Endometrial microvascular endothelial cells (primary cell): ENCODE results near the gene FOSL2. TPM values are rescaled to one million over a fixed set of nuclear protein-coding genes. Genes with fewer than 3 reads are reported as not detected.
"Not testable (repeated sequence)": the region's sequence is repeated elsewhere in the genome, so short reads cannot be mapped to it uniquely, and the experiment has no call there.

ENCODE experiments used
- in situ Hi-C: cut with HindIII; loops from 2 replicates; pipeline ENCODE4 v1.10.0; 2017; ENCODE audit warnings: low sequenced_read_pairs, low pct_unique_long_range_greater_than_20kb; ENCODE audit errors: inconsistent ontology term
- total RNA-seq: library from RNA; depleted of rRNA; stranded (reverse); fragments of >200 nt; gene quantifications from one replicate; pipeline ENCODE4 v1.2.3, GENCODE V29; 2015; ENCODE audit errors: inconsistent ontology term

The FOSL2 gene
- total RNA-seq, 1 donor from 2014 or later, result 70.6 TPM

GRCh38 chr2:28368357-28368798 is 24.3 kb upstream of the FOSL2 start:
- in situ Hi-C loops, result no loop called here

DNA sequence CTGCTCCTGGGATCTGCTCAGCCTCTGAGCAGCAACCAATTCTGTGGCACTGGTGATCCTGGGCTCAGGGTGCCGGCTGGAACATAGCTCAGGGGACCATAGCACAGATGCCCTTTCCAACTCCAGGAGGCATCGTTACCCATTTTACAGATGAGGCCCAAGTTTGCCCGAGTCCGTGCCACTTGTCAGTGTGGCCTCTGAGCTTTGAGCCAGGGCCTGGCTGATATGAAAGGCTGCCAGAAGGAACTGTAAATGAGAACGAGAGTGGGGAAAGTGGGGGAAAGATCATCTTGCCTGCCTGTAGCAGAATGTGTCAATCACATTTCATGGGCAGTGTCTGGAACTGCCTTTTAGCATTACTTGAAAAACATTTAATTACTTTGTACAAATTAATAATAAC is 23.3 kb upstream of the FOSL2 start:
- in situ Hi-C loops, result no loop called here

DNA sequence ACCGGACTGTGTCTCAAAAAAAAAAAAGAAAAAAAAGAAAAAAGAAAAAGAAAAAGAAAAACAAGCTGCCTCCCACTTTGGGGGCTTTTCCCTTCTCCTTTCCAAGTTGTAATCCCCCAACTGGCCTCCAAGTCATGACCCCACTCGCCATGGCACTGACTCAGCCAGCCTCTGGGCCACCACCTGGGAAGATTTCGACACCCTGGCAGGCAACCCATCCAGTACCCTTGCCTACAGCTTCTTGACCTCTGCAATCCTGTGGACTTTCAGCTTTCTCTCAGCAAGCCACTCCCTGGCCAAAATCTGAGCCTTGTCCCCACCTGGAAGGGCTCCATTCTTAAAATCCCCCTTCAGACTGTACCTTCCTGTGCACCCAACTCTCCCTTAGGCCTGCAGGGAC is 22.3 kb upstream of the FOSL2 start:
- in situ Hi-C loops, result no loop called here

DNA sequence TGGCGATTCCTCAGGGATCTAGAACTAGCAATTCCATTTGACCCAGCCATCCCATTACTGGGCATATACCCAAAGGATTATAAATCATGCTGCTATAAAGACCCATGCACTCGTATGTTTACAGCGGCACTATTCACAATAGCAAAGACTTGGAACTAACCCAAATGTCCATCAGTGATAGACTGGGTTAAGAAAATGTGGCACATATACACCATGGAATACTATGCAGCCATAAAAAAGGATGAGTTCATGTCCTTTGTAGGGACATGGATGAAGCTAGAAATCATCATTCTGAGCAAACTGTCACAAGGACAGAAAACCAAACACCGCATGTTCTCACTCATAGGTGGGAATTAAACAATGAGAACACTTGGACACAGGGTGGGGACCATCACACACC is 20.9 kb upstream of the FOSL2 start:
- in situ Hi-C loops, result not testable (repeated sequence)

DNA sequence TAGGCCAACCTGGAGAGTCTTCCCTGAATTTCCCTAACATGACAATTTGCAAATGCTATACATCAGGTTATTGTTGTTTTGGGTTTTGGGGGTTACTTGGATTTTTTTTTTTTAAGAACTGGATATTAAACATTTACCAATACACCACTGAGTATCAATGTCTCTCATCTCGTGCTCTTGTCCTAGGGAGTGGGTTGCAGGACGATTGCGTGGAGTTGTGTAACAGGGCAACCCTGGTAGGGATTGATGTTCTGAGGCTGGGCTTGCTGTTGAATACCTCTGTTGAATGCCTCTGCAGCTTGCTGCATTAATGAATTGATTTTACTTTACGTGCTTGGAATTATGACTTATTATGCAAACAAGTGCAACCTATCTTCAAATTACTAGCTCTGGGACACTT is 18.8 kb upstream of the FOSL2 start:
- in situ Hi-C loops, result no loop called here

- in situ Hi-C loops, result no loop called here
Measured at GRCh38 chr2:28374331-28374730, 18.3 kb upstream of the FOSL2 start.

GRCh38 chr2:28375236-28375635 is 17.4 kb upstream of the FOSL2 start:
- in situ Hi-C loops, result no loop called here

GRCh38 chr2:28375742-28376631 is 16.7 kb upstream of the FOSL2 start:
- in situ Hi-C loops, result no loop called here

DNA sequence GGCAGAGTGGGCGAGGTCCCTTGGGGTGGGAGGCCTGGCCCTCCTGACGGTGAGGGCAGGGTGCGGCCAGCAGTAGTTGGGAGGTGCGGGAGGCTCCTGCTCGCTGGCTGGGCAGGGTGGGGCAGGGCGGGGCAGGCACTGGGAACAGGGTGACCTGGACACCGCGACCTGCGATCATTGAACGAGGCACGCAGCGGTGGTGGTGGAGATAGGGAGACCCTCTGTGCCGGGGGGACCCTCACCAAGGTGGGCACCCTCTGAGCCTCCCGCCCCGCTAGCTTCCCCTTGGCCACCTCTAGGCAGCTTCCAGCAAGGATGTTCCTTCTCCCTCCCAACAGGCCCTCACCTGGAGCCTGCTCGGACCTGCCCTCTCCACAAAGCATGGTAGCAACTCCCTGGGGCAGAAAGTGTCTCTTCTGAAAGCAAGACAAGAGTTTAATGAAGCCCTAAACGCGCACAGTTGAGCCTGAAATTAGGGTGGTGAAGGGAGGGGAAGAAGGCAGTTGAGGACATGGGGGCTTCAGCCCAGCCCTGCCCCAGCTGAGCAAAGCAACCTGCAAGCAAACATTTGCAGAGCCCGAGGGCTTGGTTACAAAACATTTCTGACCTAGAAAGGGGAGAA is 15.4 kb upstream of the FOSL2 start:
- in situ Hi-C loops, result no loop called here

DNA sequence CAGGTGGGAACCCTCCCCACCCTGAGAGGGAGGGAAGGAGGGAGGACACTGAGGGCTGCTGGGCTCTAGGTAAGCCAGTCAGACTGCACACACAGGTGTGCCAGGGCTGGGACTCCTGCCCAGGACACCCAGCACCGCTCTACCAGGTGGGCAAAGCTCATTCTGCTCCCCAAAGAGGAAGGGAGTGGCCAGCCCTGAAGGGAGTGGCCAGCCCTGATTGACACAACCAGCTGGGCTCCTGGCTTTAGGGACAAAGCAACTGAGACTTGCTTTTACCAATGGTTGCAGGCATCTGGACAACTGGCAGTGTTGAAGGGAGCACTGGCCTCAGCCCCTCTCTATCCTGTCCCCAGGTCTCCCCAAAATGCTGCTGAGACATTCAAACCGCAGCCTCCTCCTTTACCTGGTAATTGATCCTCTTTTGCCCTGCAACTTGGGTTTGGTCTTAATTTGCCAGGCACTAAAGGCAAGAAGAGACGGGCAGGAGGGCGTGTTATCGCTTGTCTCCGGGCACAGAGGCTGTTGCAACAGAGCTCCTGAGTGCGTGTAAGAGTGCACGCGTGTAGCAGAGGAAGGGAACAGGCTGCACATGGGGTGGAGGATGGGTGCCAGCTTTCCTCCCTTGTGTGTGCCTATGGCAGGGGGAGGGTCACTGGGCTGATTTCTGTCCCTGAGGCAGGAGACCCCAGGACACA is 14.5 kb upstream of the FOSL2 start:
- in situ Hi-C loops, result no loop called here

DNA sequence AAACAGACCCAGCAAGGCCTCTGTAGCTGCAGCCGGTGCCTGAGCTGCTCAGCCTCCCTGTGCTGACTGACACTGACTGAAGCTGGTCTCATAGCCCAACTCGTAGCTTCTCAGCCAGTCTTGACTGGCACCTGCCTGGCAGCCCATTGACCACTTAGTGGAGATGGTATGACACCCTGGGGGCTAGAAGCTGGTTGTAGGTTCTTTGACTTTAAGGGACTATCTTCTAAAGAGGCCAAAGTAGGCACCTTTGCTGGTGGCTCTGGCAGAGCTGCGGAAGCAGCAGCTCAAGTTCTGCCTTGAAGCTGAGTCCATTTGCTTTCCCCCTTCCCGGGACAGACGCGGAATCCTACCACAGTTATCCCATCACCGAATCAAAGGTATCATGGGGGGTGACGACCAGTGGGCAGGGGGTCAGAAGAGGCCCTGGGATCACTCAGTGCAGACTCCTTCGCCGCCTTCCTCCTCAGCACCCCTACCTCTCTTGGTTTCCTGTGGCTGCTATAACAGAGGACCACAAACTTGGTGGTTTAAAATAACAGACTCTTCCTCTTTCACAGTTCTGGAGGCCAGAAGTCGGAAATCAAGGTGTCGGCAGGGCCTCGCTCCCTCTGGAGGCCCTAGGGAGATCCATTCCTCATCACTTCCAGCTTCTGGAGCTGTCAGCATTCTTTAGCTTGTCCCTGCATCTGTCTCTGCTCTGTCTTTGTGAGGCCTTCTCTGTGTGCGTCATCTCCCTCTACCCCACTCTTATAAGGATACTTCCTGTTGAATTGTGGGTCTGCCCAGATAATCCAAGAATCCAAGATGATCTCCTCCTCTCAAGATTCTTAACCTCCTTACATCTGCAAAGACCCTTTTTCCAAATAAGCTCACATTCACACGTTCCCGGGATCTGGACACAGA is 13.7 kb upstream of the FOSL2 start:
- in situ Hi-C loops, result no loop called here

DNA sequence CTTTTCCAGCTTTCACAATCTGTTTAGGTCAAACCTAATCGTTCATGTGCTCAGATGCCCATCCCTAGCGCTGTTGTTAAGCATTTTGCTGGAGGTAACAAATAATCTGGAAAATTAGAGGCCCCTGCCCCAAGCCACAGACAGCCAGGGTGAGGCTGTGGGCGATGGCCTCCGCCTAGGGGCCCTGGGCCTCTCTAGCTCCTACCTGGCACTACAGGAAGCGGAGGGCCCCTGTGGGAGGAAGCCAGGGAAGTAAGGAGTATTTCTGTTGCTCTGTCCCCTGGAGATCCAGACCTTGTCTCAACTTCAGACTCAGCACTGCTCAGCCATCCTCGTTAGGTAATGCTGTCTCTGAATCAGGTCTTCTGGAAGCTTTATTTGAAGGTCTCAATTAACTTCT is 12.4 kb upstream of the FOSL2 start:
- in situ Hi-C loops, result no loop called here

GRCh38 chr2:28381225-28382180 is 11.2 kb upstream of the FOSL2 start:
- in situ Hi-C loops, result no loop called here

GRCh38 chr2:28382755-28383154 is 9.9 kb upstream of the FOSL2 start:
- in situ Hi-C loops, result no loop called here

DNA sequence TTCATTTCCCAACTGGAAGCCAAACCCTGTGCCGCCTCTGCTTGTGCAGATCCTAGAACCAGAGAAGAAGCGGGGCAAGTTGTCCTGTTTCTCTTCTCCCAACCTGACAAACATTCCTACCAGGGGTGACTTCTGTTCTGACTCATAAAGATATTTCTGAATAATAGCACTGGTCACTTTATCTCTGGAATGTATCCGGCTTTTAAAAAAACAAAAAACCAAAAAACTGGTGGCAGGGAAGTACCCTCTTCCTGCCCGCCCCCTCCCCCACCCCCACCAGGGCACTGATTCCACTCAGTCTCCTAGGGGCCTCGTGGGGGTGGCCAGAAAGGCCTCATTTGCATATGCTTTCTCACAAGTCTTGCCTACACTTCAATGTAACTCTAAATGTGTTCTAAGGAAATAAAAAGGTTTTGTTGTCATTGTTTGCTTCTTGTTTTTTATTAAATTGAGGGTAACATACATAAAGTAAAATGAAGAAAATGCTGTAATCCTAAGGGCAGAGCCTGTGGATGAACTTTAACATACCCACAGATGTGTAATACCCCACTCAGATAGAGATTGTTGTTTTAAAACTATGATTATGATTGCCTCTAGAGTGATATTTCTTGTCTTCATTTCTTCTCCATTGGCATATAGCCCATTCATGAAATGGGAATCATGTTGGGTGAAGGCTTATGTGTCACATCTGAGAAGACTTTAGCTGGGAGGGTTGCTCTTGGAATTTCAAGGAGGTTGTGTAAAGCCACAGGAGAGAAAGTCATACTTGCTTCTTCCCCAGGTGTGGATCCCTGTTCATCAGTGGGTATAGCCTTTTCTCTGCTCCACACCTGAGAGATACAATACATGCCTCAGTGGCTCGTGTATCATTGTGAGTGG is 5.3 kb upstream of the FOSL2 start:
- in situ Hi-C loops, result no loop called here

DNA sequence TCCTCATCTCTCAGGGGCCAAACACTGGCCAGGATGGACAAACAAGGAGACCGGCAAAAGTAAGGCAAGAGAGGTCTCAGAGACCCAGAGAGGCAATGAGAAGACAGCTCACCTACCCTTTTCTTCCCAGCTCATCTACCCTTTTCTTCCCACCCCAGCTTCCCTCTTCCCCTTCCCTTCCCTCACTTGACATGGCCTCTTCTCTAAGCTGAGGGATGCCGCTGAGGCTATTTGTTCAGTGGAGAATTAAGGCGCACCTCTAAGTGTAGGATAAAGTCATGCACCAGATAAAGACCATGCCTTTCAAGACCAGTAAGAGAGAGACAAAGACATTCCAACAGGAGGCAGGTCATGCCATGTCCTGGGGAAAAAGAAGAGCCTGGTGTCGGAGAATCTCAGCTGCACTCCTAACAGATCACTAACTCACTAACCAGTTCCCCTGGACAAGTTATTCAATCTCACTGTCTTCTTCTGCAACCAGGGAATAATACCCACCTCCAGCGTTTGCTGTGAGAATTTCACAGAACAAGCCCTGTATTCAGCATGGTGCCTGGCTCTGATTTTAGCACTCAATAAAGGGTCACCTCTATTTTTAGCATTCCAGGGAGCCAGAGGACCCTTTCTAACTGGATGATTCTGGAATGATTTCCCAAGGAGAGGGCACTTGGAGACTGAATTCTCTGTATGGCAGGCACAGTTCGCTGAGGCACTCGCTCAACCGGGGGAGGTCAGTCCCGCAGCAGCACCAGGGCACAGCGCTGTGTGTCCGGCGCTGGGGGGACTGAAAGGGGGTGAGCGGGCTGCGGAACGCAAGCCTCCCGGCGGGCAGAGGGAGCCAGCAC is 3.0 kb upstream of the FOSL2 start:
- in situ Hi-C loops, result no loop called here
